Measurements from ENCODE around the gene PLCB4. TPM values are rescaled to one million over a fixed set of nuclear protein-coding genes. Genes with fewer than 3 reads are reported as not detected.

Gene PLCB4
- polyA plus RNA-seq, 1 donor (not counting 4 experiments of a cell fraction or from before 2014, with no cell fraction given) = 4.1 TPM

DNA sequence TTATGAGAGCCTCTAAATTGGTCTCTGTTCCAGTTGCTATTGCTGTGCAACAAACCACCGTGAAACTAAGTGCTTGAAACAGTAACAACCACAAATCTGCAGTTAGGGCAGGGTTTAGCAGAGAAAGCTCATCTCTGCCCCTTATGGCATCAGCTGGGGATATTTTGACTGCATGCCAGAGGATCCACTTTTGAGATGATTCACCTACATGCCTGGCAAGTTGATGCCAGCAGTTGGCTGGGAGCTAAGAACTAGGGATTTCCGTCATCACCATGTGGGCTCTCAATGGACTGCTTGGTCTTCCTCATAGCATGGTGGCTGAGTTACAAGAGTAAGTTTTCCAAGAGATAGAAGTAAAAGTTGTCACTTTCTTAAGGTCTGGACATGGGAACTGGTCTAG, 35.1 kb downstream of the PLCB4 start:
- H3K4me2 ChIP-seq (ENCODE audit: control insufficient read depth, extremely low read depth, insufficient read depth, low read depth, low read length) = no peak overlapping the region
- FAIRE-seq (no peak), DNase-seq (ENCODE audit: low read depth, low spot score) (no peak)
- no peaks in the 10 kb centered on the region for H3K4me1 ChIP-seq (ENCODE audit: control insufficient read depth, extremely low read depth, insufficient read depth, low read length)
- H3K36me3 ChIP-seq (ENCODE audit: control insufficient read depth in 2 of 2, extremely low read depth in 1 of 2, insufficient read depth in 2 of 2, low read length in 2 of 2) = no peaks in the 10 kb centered on the region
- H4K20me1 ChIP-seq (ENCODE audit: control insufficient read depth, extremely low read depth, insufficient read depth, low read length) = no peaks in the 10 kb centered on the region
- TF ChIP-seq EZH2 (IDR thresholded peaks at IDR 0.05; ENCODE audit: low read length) (no peak), CTCF (optimal IDR thresholded peaks at IDR 0.05 in 1 of 3, IDR thresholded peaks at IDR 0.05 in 1 of 3, conservative IDR thresholded peaks at IDR 0.05 in 1 of 3; ENCODE audit: extremely low read depth in 1 of 3, insufficient read depth in 2 of 3, low read length in 3 of 3) (no peak)
- no peaks in the 10 kb centered on the region for H3K27me3 ChIP-seq (ENCODE audit: control insufficient read depth, extremely low read depth, insufficient read depth, low read length)
- no peak overlapping the region for H3K9ac ChIP-seq (ENCODE audit: control insufficient read depth, extremely low read depth, insufficient read depth, low read length)
- no peaks in the 10 kb centered on the region for H3K9me3 ChIP-seq (ENCODE audit: control insufficient read depth, low read depth, low read length)
- H2AFZ ChIP-seq (ENCODE audit: control insufficient read depth, low read length) = no peak overlapping the region
- no peak overlapping the region for H3K4me3 ChIP-seq (ENCODE audit: control insufficient read depth in 2 of 3, extremely low read depth in 1 of 3, insufficient read depth in 2 of 3, low read depth in 1 of 3, low read length in 3 of 3)
- H3K9me1 ChIP-seq (ENCODE audit: control insufficient read depth, extremely low read depth, insufficient read depth, low read length) = no peaks in the 10 kb centered on the region
- no peaks in the 10 kb centered on the region for H3K79me2 ChIP-seq (ENCODE audit: control insufficient read depth, insufficient read depth, low read length)
- dilution Hi-C loops (cut with MboI; ENCODE audit: extremely low pct_ligation_motif_present, low sequenced_read_pairs) = no loop called here
- H3K27ac ChIP-seq (ENCODE audit: control insufficient read depth, insufficient read depth, low read length) = no peak overlapping the region

DNA sequence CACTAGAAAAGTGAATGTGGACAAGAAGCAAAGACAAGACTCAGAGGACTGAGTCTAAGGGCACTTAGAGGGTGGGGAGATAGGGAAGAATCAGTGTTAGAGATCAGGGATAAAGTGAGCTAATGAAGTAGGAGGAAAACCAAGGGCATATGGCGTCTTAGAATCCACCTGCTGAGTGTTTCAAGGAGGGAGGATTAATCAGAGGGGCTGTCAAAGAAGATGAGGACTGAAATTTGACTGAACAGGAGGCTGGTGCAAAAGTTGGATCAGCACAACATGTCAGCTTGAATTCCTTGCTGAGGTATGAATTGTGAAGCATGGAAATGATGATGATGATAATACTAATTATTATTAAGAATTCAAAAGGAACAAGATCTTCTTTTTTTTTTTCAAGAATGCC, 39.4 kb downstream of the PLCB4 start:
- Histone ChIP-seq H3K36me3 (ENCODE audit: control insufficient read depth in 2 of 2, extremely low read depth in 1 of 2, insufficient read depth in 2 of 2, low read length in 2 of 2) (no peaks in the 10 kb centered on the region), H3K27me3 (ENCODE audit: control insufficient read depth, extremely low read depth, insufficient read depth, low read length) (no peaks in the 10 kb centered on the region), H3K79me2 (ENCODE audit: control insufficient read depth, insufficient read depth, low read length) (no peaks in the 10 kb centered on the region), H3K9ac (ENCODE audit: control insufficient read depth, extremely low read depth, insufficient read depth, low read length) (no peak overlapping the region), H3K4me1 (ENCODE audit: control insufficient read depth, extremely low read depth, insufficient read depth, low read length) (no peaks in the 10 kb centered on the region), H3K9me3 (ENCODE audit: control insufficient read depth, low read depth, low read length) (no peaks in the 10 kb centered on the region), H2AFZ (ENCODE audit: control insufficient read depth, low read length) (no peak overlapping the region), H3K27ac (ENCODE audit: control insufficient read depth, insufficient read depth, low read length) (no peak overlapping the region), H3K4me2 (ENCODE audit: control insufficient read depth, extremely low read depth, insufficient read depth, low read depth, low read length) (no peak overlapping the region), H3K4me3 (ENCODE audit: control insufficient read depth in 2 of 3, extremely low read depth in 1 of 3, insufficient read depth in 2 of 3, low read depth in 1 of 3, low read length in 3 of 3) (no peak overlapping the region), H4K20me1 (ENCODE audit: control insufficient read depth, extremely low read depth, insufficient read depth, low read length) (no peaks in the 10 kb centered on the region), H3K9me1 (ENCODE audit: control insufficient read depth, extremely low read depth, insufficient read depth, low read length) (no peaks in the 10 kb centered on the region)
- dilution Hi-C loops (cut with MboI; ENCODE audit: extremely low pct_ligation_motif_present, low sequenced_read_pairs) = no loop called here
- FAIRE-seq (no peak), DNase-seq (ENCODE audit: low read depth, low spot score) (no peak)
- TF ChIP-seq EZH2 (IDR thresholded peaks at IDR 0.05; ENCODE audit: low read length) (no peak), CTCF (optimal IDR thresholded peaks at IDR 0.05 in 1 of 3, IDR thresholded peaks at IDR 0.05 in 1 of 3, conservative IDR thresholded peaks at IDR 0.05 in 1 of 3; ENCODE audit: extremely low read depth in 1 of 3, insufficient read depth in 2 of 3, low read length in 3 of 3) (no peak)
